Measurements from ENCODE around the gene CLOCK.

Gene CLOCK

DNA sequence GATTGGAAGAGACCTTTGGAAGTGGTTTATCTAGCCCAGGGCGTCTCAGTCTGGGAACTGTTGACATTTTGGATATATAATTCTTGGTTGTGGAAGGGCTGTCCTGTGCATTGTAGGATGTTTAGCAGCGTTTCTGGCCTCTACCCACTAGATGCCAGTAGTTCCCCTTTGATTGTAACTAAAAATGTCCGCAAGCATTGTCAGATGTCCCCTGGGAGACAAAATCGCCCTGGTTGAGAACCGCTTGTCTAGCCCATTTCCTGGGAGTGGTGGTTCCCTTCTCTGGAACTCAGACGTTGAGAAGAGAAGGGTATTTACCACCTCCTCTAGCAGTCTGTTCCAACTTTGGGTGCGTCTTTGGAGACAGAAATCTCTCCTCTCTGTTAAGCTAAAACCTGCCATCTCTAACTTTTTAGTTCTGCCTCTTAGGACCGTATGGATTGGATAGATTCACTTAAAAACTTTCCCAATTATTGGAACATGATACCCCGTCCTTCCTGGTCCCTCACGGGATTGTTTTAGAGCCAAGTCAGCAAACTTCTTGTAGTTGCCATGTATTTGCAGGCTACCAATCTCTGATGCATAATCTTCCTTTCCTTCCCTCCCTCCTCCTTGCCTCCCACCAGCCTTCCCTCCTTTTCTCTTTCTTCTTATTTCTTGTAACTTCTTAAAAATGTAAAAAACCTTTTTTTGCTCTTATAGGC lies 137.1 kb downstream of the CLOCK start:
- no peak for DNase-seq (ENCODE audit: low read depth)

DNA sequence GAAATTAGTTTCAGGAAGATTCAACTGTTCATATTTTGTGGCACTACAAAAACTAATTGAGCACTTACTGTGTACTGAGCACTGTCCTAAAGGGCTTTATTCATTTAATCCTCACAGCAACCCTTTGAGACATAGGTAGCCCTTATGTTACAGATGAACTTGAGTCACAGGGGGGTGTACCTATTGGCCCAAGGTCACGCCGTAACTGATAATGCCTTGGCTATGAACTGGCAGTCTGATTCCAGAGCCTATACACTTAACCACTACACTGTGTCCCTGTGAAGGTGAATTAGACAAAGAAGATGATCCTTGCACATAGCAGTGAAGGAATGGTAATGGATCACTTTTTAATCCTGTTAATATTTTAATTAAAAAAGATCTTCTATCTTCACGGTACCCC lies 138.9 kb downstream of the CLOCK start:
- no peak for DNase-seq (ENCODE audit: low read depth)

DNA sequence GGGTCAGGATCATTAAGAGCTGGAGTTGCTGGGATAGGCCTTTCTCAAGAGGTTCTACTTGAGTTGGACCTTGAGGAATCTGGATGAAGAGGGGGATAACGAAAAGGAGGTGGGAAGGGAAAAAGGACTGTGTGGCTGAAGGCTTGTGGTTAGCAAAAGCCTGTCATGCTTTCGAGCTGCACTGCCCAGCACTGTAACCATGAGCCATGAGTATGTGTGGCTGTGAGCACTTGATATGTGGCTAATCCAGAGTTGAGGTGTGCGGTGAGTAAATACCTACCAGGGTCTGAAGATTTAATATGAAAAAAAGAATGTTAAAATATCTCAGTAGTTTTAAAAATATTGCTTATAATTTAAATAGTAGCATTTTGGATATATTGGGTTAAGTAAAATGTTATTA lies 139.6 kb downstream of the CLOCK start:
- no peak for DNase-seq (ENCODE audit: low read depth)

DNA sequence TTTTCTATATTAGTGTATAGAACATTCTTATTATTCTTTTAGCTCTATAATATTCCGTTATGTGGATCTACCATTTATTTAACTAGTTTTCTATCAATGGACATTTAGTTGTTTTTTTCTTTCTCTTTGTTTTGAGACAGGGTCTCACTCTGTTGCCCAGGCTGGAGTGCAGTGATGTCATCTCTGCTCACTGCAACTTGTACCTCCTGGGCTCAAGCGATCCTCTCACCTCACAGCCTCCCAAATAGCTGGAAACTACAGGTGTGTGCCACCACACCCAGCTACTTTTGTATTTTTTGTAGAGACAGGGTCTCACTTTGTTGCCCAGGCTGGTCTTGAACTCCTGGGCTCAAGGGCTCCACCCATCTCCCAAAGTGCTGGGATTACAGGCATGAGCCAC lies 140.2 kb downstream of the CLOCK start:
- DNase-seq (ENCODE audit: low read depth): no peak

DNA sequence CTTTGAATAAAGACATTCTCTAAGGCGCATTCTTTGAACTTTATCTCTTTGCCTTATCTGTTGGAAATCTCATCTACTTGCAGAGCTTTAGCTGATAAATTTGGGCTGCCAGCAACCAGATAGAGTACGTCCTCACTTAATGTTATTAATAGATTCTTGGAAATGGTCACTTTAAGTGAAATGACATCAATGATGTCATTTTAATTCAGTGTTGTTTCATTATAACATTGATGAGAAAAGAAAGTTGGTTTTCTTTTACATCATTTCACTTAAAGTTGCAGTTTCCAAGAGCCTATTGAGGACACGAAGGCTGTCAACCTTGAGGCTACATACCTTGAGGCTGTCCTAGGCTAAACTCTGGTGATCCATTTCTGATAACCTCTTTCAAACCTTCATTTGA lies 141.6 kb downstream of the CLOCK start:
- DNase-seq (ENCODE audit: low read depth): no peak

DNA sequence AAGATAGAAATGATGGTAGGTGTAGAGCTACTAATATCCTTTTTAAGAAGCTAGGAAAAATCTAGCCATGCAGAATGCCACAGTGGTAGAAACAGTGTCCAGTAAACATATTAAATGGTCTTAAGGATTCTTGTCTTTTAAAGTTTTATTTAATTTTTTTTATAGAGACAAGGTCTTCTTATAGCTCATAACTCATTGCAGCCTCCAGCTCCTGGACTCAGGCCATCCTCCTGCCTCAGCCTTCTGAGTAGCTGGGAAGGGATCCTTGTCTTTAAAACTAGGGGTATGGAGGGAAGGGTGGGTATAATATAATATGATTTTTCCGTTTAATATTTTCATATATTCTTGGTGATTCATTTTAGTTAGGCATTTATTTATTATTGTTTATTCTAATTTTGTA lies 147.1 kb downstream of the CLOCK start:
- DNase-seq (ENCODE audit: low read depth): no peak

DNA sequence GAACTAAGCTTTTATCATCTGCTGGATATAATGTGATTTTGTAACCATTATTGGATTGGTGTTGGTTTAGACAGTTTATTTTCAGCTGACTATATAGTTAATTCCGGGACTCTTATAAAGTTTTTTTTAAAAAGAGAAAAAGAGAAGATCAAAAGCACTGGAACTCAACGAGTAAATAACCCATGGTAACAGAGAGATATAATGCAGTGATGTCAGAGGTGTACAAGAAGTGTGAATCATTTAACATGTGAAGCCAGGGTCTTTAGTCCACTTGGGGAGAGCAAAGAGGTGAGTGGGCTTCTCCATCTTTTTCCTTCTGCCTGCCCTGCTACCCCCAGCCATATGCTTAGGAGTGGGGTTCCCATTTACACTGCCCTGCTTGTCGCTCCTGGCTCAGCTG lies 147.7 kb downstream of the CLOCK start:
- no peak for DNase-seq (ENCODE audit: low read depth)

DNA sequence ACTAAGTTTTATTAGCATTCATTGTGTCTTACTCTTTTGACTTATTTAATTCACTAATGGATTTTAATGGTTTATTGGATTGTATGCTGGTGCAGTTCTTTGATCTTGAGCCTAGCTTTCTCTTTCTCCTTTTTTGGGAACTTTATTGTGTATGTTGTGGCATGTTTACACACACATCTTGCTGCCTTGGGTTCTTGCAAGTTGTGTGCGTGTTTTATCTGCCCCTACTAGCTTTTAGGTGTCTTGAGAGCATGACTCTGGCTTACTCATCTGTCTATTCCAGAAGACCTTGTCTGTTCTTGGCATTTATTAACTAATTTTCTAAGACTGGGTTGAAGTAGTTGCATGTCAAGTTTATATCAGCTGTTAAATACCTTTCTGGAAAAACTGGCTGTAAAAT lies 148.2 kb downstream of the CLOCK start:
- no peak for DNase-seq (ENCODE audit: low read depth)

DNA sequence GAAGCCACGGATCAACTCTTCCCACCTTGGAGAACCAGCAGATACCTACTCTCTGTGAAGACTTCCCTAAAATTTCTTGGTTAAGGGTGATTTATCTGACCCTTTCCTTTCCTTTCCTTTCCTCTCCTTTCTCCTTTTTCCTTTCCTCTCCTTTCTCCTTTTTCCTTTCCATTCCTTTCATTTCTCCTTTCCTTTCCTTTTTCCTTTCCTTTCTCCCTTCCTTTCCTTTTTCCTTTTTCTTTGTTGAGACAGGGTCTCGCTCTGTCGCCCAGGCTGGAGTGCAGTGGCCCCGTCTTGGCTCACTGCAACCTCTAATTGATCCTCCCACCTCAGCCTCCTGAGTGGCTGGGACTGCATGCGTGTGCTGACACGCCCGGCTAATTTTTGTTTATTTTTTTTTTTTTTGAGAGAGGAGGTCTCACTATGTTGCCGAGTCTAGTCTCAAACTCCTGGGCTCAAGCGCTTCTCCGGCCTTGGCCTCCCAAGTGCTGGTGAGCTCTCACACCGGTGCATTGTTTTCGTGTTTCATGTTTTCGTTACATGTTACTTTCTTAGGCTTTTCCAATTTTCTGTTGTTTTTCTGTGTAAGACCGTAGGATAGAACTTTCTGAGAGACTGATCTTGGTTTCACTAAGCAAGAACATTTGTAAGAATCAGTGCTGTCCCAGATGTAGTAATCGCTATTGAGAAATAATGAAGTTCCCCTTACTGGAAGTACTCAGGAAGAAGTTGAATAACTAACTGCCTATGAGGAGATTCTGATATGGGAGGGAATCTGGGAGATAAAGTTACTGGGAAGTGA lies 149.0 kb downstream of the CLOCK start:
- no peak for DNase-seq (ENCODE audit: low read depth)

DNA sequence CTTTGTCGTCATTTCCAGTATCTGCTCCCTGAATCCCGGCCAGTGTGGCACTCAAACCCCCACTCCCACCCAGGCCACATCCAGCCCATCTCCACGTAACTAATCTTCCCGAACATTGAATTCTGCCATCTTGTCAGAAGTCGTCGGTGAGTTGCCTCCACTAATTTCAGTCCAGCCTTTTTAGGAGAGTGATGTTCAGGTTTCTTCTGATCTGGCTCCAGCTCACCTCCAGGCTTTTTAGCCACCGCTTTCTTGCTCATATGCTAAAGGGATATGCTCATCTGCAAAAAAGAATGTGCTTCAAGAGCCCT lies 149.6 kb downstream of the CLOCK start:
- no peak for DNase-seq (ENCODE audit: low read depth)

DNA sequence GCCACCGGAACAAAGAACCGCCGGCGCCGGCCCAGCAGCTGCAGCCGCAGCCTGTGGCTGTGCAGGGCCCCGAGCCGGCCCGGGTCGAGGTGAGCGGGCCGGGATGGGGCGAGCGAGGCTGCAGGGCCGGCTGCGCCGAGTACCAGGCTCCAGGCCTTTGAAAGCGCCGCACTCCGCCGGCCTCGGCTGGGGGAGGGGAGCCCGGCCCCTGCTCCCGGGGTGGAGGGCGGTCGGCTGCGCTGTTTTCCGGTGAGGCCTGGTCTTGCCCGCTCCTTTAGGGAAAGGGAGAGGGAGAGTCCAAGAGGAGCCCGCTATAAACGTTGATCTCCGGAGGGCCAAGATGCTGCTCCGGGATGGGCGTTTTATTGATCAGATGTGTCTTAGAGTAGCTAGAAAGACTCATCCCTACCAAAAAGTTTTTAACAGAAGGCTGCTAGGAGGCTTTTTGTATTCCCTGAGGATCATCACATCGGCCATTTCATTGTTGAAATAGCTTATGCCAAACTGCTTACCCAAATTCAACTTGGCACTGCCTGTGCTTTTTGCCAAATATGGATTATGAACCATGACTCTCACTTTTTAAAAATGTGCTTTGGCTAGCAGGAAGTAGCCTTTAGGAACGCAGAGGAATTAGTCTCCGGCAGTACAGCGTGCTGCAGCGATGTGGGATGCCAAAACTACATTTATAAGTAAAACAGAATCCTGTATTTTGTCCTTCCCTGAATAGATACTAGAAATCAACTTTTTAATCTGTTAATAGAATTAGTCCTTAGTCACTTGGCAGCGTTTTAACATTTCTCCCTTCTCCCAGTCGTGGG lies 150.2 kb downstream of the CLOCK start:
- peak; percentile 16 for DNase-seq (ENCODE audit: low read depth)

DNA sequence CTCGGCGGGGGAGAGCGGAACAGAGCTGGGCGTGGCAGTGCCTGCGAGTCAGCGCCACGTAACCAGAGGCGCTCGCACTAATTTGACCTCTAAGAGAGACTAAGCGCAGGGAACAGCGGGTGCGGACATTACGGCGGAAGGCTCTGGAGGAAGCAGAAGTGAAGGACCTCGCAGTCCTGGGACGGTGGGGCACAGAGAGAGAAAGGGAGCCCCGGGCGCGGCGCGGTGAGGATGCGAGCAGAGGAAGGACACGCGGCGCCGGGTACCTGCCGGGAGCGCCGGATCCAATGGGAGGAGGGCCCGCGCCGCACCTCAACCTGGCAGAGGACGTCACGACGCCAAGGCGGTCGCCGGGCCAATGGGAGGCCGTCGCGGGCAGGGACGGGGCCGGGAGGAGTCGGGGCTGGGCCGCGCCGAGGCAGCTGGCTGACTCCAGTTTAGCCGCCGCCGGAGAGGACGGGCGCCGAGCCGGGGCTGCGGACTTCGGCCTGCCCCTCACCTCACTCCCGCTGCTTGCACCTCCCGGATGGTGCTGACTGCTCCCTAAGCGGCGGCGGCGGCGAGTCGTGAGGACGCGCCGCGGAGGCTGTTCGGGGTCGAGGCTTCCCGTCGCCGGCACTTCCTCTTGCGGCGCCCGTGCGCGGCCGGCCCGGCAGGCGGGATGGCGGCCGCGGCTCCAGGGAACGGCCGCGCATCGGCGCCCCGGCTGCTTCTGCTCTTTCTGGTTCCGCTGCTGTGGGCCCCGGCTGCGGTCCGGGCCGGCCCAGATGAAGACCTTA lies 151.0 kb downstream of the CLOCK start, which contains the start of gene TMEM165:
TMEM165 (plus strand) TSS at position 429 of the 779 bp plus-strand sequence; CDS start at position 662, 233 bp downstream.
- peak; percentile 86 for DNase-seq (ENCODE audit: low read depth)

DNA sequence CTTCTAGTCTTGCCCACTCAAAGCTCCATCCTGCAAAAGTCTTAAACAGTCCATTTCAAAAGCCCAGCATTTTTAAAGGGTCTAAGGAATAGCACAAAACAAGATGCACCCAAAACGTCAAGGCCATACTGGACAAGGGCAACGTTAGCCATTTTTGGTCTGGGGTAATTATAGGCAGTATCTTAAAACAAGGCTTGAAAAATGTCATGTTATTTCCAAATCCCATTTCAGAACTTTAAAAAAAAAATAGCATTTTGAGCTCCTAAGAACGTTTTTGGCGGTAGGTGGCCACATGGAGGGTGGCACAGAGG lies 151.5 kb downstream of the CLOCK start:
- DNase-seq (ENCODE audit: low read depth): no peak

DNA sequence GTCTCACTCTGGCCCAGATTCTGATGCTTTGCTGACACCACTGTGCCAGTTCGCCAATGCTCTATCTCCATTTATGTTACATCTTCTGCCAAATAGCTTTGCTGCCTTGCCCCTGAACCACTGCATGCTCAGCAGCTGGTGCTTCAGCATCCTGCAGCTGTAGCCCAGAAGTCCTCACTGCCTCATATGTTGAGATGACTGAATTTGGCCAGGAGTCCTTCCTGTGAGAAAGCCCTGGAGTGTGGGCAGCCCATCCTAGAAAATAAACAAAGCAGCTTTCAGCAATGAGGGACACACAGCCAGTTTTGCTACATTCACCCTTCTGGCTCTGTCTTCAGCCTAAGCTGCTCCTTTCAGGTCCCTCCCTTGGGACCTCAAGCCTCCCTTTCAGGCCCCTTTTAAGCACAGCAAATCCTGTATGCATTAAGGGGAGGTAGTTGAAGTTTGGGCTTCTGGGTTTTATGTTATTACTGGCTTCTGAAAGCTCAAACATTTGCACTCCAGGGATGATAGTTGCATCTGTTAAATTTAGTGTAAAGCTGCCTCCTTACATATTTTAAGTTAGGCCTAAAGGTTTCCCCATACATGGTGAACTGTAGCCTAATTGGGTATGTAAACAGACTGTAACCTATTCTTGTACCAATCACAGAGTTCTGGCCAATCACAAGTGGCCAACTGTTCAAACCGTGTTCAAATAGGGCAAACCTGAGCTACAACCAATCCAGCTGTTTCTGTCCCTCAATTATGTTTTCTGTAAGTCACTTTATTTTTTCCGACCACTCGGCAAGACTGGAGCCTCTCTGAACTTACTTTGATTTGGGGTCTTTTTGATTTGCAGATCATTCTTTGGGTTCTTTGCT lies 153.0 kb downstream of the CLOCK start:
- no peak for DNase-seq (ENCODE audit: low read depth)

DNA sequence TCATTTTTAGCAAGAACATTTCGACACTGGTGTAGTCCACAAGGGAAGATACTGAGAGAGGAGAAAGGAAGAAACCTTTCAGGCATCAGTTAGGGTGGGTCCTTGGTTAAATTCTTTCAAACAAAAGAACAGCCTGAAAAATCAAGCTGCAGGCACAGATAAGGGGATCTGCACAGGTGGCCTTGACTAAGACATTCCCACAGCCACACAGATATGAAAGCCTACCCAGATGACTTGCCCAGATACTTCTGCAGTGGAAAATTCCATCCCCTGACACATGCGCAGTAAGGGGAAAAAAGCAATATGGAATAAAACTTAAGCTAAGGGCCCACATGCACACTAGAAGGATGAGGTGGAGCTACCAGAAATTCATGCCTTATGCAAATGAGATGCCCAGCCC lies 159.9 kb downstream of the CLOCK start:
- no peak for DNase-seq (ENCODE audit: low read depth)

DNA sequence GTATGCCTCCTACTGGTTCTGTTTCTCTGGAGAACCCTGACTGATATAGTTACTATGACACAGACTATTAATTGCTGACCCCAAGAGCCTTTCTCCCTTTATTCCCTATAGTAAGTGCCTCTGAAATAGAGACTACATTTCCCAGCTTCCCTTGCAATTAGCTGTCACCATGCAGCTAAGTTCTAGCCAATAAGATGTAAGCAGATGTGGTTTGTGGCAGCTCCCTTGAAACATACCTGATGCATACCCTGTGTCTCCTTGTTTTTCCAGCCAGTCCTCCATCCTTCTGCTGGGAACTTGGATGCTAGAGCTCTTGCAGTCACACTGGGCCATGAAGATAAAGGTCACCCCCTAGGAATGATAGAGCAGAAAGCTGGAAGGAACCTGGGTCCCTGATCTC lies 160.6 kb downstream of the CLOCK start:
- no peak for DNase-seq (ENCODE audit: low read depth)

DNA sequence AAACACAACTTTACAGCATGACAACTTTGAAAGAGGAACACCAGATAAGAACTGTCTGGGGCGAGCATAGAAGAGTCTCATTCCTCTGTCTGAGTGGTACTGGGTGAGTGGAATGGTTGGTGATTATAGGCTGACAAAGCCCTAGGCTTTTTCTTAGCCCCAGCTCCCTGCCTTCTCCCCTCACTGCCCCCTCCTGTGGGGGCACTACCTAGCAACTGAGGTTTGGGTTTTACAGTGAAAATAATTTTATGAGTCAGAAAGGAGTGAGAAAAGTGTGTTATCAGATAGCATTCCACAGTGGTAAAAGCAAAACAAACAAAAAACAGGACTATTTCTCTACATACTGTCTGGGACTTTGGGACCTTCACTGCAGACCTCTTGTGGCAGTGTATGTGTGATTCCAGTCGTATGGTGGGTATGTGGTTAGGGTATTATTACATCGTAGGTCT lies 161.5 kb downstream of the CLOCK start:
- no peak for DNase-seq (ENCODE audit: low read depth)

DNA sequence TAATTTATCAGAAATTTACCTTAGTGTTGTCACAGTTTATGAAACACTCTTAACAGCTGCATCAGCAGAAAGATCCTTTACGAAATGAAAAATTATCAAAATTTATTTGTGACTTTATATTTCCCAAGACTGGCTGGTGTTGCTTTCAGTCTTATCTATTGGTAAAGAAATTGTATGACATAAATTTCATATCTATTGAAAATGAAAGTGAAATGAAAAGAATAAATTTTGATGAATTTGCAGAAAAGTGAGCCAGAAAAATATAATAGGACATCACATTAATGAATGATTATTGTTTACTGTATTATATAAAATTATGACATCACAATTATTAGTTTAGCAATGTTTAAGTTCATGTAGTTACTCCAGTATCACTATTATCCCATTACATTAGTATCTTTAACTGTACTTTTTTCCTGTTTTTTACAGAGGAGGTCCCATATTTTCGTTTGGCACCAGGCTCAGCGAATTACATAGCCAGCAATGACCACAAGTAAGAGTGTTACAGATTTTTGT lies 164.2 kb downstream of the CLOCK start:
- DNase-seq (ENCODE audit: low read depth): no peak

DNA sequence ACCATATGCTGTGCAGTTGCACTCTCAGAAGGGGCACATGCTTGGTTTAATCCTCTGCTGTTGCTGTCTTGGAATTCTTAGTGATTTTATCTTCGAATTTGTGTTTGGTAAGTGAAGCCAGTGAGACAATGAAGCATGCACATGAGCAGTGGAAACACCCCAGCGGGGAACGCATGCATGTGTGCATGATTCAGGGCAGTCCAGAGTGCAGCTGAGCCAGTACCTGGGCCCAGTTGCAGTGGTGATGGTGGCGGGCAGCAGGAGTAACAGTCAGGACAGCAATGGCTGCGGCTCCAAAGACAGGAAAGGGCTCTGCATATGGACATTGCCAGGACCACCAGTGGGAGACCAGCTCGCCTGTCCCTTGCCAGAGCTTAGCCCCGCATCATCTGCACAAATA lies 165.2 kb downstream of the CLOCK start:
- DNase-seq (ENCODE audit: low read depth): no peak

DNA sequence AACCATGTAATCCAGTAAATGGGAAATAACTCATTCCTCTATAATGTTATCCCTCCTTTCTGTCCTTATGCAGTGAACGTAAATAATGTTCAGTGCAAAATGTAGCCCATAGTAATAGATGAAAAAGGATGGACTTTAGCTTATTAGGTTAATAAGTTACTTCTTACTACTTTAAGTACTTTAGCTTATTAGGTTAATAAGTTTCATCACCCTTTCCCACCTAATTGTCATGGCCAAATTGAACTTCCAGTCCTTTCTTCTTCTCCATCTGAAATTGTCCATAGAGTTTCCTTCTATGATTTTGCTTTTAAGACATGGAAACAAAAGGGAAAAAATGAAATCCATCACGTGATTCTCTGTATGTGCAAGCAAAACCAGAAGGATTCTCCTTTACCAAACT lies 166.1 kb downstream of the CLOCK start:
- no peak for DNase-seq (ENCODE audit: low read depth)
